ENCODE data around the gene DNAJB13. TPM values are rescaled to one million over a fixed set of nuclear protein-coding genes. Genes with fewer than 3 reads are reported as not detected.

Gene DNAJB13
- total RNA-seq, 4 donors from 2014 or later = 0.42 TPM; not detected in 3

DNA sequence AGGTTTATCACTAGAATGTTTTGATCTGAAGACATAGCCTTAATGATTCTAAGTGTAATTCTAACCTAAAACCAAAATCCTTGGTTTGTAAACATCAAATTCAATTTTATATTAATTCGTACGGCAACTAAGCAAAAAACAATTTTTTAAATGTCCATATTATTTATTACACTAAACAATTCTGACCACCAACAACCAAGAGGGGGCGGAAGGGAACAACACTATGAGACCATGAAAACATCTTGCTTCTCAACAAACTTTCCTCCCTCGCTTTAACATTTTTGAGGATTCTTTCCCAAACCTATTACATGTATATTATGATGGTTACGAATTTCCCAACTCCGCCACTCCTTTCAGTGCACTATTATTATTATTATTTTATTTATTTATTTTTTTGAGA lies 38.3 kb downstream of the DNAJB13 start:
- TF ChIP-seq, protein P1, sequence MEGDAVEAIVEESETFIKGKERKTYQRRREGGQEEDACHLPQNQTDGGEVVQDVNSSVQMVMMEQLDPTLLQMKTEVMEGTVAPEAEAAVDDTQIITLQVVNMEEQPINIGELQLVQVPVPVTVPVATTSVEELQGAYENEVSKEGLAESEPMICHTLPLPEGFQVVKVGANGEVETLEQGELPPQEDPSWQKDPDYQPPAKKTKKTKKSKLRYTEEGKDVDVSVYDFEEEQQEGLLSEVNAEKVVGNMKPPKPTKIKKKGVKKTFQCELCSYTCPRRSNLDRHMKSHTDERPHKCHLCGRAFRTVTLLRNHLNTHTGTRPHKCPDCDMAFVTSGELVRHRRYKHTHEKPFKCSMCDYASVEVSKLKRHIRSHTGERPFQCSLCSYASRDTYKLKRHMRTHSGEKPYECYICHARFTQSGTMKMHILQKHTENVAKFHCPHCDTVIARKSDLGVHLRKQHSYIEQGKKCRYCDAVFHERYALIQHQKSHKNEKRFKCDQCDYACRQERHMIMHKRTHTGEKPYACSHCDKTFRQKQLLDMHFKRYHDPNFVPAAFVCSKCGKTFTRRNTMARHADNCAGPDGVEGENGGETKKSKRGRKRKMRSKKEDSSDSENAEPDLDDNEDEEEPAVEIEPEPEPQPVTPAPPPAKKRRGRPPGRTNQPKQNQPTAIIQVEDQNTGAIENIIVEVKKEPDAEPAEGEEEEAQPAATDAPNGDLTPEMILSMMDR (IDR thresholded peaks at IDR 0.05) = no peak
- TF ChIP-seq POLR2A (IDR thresholded peaks at IDR 0.05) = no peak
- WGBS, 2 donors = 95 to 96% methylated on average over 6 of the region's 6 CpGs

DNA sequence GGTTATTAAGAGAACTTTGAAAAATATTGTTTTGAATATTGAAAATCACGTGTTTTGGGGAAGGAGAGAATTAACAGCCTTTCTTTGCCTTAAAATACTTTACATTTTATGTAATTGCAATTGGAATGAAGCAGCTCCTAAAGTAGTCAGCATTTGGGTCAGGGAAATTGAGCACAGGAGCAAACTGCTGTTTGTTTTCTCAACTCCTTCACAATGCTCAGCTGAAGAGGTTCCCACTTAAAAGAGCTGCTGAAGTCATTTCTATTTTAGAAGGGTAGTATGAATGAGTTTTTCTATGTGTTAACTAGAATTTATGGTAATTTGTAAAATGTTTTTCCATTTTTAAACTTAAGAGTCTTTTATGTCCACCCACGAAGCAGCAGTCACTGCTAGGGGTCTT lies 39.9 kb downstream of the DNAJB13 start:
- 84 to 86% methylated on average over 2 of the region's 2 CpGs for WGBS, 2 donors
- H3K4me3 ChIP-seq (ENCODE audit: low read depth, poor library complexity, severe bottlenecking) = no peak overlapping the region
- TF ChIP-seq POLR2A (IDR thresholded peaks at IDR 0.05) = no peak
- TF ChIP-seq, protein P1 (IDR thresholded peaks at IDR 0.05) = no peak
- no peak for DNase-seq (ENCODE audit: low spot score in 2 of 2)
- intact Hi-C loops (cut with DNase I; ENCODE audit: low total_unique reads) = no loop called here

More for the DNA sequence above, 38.3 kb downstream of the DNAJB13 start:
- no peak overlapping the region for H3K4me3 ChIP-seq (ENCODE audit: low read depth, poor library complexity, severe bottlenecking)
- no peak for DNase-seq (ENCODE audit: low spot score in 2 of 2)
- intact Hi-C loops (cut with DNase I; ENCODE audit: low total_unique reads) = no loop called here

DNA sequence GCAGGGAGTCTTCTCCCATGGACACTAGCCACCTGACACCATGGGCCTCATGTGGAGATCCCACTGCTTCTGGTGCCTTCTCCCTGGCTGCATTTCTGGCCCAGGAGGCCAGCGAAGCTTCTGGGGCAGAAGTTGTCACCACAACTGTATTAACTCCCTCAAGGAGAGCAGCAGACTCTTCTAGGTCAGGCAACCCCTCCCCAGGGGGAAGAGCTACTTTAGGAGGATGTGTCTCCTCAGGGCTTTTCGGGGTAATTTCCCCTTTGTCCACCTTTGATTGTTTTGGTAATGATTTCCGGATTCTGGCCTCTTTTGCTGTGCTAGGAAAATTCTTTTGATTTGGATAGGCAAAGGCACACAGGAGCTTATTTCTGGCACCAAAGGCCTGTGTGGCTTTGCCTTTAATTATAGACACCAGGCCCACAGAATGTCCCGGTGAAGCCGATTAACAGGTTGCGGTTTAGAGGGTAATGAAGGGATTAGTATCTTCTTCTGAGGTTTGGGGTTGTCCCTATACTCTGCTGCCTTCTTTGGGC lies 40.7 kb downstream of the DNAJB13 start:
- no peak overlapping the region for H3K4me3 ChIP-seq (ENCODE audit: low read depth, poor library complexity, severe bottlenecking)
- intact Hi-C loops (cut with DNase I; ENCODE audit: low total_unique reads) = no loop called here
- 88 to 92% methylated on average over 6 of the region's 6 CpGs for WGBS, 2 donors
- TF ChIP-seq, protein P1 (IDR thresholded peaks at IDR 0.05) = no peak
- no peak for DNase-seq (ENCODE audit: low spot score in 2 of 2)

DNA sequence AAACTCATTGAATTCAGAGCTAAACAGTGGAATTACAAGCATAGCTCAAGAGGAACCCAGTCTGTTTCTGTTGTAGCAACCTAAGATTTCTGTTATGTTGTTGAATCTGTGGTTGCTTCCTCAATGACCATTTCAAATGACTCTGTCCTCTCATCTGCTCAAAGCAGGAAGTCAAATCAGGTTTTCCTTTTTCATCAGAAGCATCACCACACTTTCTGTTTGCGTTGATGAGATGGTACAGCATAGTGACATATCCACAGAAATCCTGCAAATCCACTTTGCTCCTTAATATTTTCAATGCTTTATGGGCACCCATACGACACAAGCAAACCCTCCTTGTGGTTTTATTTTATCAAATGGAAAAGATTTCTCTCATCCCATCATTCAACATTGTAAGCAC lies 44.4 kb downstream of the DNAJB13 start:
- TF ChIP-seq, protein P1 (IDR thresholded peaks at IDR 0.05) = no peak
- no peak for TF ChIP-seq POLR2A (IDR thresholded peaks at IDR 0.05)
- WGBS, 2 donors = 49 to 68% methylated on average over 2 of the region's 2 CpGs
- intact Hi-C loops (cut with DNase I; ENCODE audit: low total_unique reads) = no loop called here
- DNase-seq (ENCODE audit: low spot score in 2 of 2) = no peak
- no peak overlapping the region for H3K4me3 ChIP-seq (ENCODE audit: low read depth, poor library complexity, severe bottlenecking)

DNA sequence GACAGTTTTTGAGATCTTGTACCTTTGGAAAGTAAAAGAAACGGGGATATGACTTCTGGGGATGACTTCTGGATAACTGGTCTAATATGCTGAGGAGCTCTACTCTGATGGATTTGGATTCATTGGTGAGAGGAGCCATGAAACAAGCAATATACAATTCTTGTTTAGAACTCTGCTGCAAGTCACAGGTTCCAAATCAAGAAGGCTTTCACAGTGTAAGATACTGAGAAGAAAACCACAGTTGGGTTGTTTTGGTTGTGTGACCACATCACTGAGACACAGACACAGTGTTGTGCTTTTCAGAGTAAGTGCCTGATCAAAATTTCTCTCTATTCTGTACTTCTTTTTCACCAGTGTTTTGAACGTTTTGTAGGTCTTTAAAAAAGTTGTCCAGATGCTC lies 44.9 kb downstream of the DNAJB13 start:
- 75 to 82% methylated on average over 2 of the region's 2 CpGs for WGBS, 2 donors
- no peak overlapping the region for H3K4me3 ChIP-seq (ENCODE audit: low read depth, poor library complexity, severe bottlenecking)
- DNase-seq (ENCODE audit: low spot score in 2 of 2) = no peak
- intact Hi-C loops (cut with DNase I; ENCODE audit: low total_unique reads) = no loop called here
- TF ChIP-seq, protein P1 (IDR thresholded peaks at IDR 0.05) = no peak
- TF ChIP-seq POLR2A (IDR thresholded peaks at IDR 0.05) = no peak

DNA sequence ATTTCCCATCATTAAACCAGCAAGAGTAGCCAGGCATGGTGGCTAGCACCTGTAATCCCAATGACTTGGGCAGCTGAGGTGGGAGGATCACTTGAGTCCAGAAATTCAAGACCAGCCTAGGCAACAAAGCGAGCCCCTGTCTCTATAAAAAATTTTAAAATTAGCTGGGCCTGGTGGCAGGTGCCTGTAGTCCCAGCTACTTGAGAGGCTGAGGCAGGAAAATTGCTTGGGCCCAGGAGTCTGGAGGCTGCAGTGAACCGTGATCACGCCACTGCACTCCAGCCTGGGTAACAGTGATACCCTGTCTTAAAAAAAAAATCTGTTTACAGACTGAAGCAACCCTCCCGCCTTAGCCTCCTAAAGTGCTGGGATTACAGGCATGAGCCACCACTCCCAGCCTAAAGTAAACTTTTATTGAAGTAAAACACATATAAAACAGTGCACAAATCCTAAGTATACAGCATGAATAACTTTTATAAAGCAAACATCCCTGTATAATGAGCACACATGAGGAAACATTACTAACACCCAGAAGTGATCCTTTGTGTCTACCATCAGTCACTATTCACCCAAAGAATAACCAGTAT lies 45.4 kb downstream of the DNAJB13 start:
- intact Hi-C loops (cut with DNase I; ENCODE audit: low total_unique reads) = no loop called here
- no peak for DNase-seq (ENCODE audit: low spot score in 2 of 2)
- TF ChIP-seq, protein P1 (IDR thresholded peaks at IDR 0.05) = no peak
- no peak for TF ChIP-seq POLR2A (IDR thresholded peaks at IDR 0.05)

More for the DNA sequence above, 45.4 kb downstream of the DNAJB13 start:
- no peak overlapping the region for H3K4me3 ChIP-seq (ENCODE audit: low read depth, poor library complexity, severe bottlenecking)
- 92 to 95% methylated on average over 4 of the region's 4 CpGs for WGBS, 2 donors

All from lower leg skin (tissue), 4 donors.